Measurements from ENCODE around the gene TEAD1. TPM values are rescaled to one million over a fixed set of nuclear protein-coding genes. Genes with fewer than 3 reads are reported as not detected.
A peak's percentile ranks its signal among the peaks of the same experiment; 100 is the strongest.

TEAD1 gene
- total and polyA plus RNA-seq, 9 of the 15 experiments (the other 6 are each of a cell fraction or from before 2014, with no cell fraction given), result 1.7 to 17.7 (median 10.8) TPM

DNA sequence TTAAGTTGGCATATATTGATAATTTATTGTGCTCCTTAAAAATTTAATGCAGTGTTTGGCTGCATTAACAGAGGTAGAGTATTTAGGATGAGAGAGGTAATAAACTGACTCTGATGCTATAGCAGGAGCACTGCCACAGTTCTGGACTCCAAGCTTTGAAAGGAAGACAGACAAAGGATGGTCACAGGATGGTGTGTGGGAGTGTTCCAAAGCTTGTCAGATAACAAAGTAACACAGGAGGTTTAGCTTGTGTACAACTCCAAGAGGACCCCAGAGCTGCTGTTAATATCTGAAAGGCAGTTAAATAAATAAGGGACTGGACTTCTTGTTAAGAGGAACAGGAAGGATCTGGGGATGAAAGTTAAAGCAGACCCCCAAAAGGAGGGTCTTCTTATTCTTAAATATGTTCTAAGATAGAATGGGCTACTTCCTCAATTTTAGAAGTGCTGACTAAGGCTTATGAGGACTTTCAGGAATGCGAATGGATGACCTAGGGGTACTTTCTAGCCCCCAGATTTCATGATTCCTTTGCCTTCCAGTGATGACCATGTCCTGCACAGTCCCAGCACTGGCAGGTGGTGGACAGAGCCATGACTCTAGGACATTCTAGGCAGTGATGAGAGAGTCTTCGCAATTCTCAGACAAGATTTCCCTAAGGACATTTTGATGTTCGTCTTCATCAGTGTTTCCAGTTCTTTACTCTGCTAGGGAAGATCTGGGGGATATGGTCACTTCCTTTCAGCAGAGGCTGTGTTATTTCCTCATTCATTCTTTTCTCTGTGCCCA lies 185.8 kb downstream of the TEAD1 start (continued):
- TF ChIP-seq, protein P1, sequence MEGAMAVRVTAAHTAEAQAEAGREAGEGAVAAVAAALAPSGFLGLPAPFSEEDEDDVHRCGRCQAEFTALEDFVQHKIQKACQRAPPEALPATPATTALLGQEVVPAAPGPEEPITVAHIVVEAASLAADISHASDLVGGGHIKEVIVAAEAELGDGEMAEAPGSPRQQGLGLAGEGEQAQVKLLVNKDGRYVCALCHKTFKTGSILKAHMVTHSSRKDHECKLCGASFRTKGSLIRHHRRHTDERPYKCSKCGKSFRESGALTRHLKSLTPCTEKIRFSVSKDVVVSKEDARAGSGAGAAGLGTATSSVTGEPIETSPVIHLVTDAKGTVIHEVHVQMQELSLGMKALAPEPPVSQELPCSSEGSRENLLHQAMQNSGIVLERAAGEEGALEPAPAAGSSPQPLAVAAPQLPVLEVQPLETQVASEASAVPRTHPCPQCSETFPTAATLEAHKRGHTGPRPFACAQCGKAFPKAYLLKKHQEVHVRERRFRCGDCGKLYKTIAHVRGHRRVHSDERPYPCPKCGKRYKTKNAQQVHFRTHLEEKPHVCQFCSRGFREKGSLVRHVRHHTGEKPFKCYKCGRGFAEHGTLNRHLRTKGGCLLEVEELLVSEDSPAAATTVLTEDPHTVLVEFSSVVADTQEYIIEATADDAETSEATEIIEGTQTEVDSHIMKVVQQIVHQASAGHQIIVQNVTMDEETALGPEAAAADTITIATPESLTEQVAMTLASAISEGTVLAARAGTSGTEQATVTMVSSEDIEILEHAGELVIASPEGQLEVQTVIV (CRISPR knock-in tag; IDR thresholded peaks at IDR 0.05; ENCODE audit: borderline replicate concordance), result no peak
- TF ChIP-seq MAZ (CRISPR knock-in tag; conservative IDR thresholded peaks at IDR 0.05 in 1 of 2, IDR thresholded peaks at IDR 0.05 in 1 of 2), result no peak
- TF ChIP-seq, protein P2, sequence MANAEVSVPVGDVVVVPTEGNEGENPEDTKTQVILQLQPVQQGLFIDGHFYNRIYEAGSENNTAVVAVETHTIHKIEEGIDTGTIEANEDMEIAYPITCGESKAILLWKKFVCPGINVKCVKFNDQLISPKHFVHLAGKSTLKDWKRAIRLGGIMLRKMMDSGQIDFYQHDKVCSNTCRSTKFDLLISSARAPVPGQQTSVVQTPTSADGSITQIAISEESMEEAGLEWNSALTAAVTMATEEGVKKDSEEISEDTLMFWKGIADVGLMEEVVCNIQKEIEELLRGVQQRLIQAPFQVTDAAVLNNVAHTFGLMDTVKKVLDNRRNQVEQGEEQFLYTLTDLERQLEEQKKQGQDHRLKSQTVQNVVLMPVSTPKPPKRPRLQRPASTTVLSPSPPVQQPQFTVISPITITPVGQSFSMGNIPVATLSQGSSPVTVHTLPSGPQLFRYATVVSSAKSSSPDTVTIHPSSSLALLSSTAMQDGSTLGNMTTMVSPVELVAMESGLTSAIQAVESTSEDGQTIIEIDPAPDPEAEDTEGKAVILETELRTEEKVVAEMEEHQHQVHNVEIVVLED (CRISPR knock-in tag; IDR thresholded peaks at IDR 0.05), result no peak
- TF ChIP-seq TOE1 (IDR thresholded peaks at IDR 0.05; ENCODE audit: borderline replicate concordance), result no peak
- TF ChIP-seq TOE1 (CRISPR knock-in tag; IDR thresholded peaks at IDR 0.05; ENCODE audit: borderline replicate concordance, low read depth), result no peak
- no peak for TF ChIP-seq ZNF24 (IDR thresholded peaks at IDR 0.05)
- TF ChIP-seq, protein P3, sequence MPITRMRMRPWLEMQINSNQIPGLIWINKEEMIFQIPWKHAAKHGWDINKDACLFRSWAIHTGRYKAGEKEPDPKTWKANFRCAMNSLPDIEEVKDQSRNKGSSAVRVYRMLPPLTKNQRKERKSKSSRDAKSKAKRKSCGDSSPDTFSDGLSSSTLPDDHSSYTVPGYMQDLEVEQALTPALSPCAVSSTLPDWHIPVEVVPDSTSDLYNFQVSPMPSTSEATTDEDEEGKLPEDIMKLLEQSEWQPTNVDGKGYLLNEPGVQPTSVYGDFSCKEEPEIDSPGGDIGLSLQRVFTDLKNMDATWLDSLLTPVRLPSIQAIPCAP (CRISPR knock-in tag; IDR thresholded peaks at IDR 0.05; ENCODE audit: borderline replicate concordance), result no peak
- TF ChIP-seq GTF2E2 (tag; IDR thresholded peaks at IDR 0.05), result no peak
- no peak for TF ChIP-seq ARNT (IDR thresholded peaks at IDR 0.05)
- TF ChIP-seq, protein P4, sequence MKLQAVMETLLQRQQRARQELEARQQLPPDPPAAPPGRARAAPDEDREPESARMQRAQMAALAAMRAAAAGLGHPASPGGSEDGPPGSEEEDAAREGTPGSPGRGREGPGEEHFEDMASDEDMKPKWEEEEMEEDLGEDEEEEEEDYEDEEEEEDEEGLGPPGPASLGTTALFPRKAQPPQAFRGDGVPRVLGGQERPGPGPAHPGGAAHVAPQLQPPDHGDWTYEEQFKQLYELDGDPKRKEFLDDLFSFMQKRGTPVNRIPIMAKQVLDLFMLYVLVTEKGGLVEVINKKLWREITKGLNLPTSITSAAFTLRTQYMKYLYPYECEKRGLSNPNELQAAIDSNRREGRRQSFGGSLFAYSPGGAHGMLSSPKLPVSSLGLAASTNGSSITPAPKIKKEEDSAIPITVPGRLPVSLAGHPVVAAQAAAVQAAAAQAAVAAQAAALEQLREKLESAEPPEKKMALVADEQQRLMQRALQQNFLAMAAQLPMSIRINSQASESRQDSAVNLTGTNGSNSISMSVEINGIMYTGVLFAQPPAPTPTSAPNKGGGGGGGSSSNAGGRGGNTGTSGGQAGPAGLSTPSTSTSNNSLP (IDR thresholded peaks at IDR 0.05; ENCODE audit: borderline replicate concordance, low read depth, low read length), result 0 out of 2 replicates have a peak, but pooled peaks have one; percentile 20
- no peak for TF ChIP-seq ILF3 (IDR thresholded peaks at IDR 0.05; ENCODE audit: borderline replicate concordance)
- no peak for TF ChIP-seq ZNF212 (CRISPR knock-in tag; IDR thresholded peaks at IDR 0.05)
- no peak for TF ChIP-seq TCF7L2 (IDR thresholded peaks at IDR 0.05; ENCODE audit: low read depth, low read length)
- TF ChIP-seq BMI1 (IDR thresholded peaks at IDR 0.05; ENCODE audit: low read length), result no peak
- no peak for TF ChIP-seq NR4A1 (CRISPR knock-in tag; IDR thresholded peaks at IDR 0.05)
- no peak for TF ChIP-seq NR4A1 (tag; IDR thresholded peaks at IDR 0.05)
- TF ChIP-seq PML (IDR thresholded peaks at IDR 0.05; ENCODE audit: low read length), result no peak
- TF ChIP-seq PHB2 (IDR thresholded peaks at IDR 0.05; ENCODE audit: low read depth), result no peak
- TF ChIP-seq ESRRB (CRISPR knock-in tag; IDR thresholded peaks at IDR 0.05; ENCODE audit: borderline replicate concordance), result no peak
- no peak for TF ChIP-seq ZNF586 (CRISPR knock-in tag; conservative IDR thresholded peaks at IDR 0.05)
- no peak for TF ChIP-seq PURB (CRISPR knock-in tag; IDR thresholded peaks at IDR 0.05; ENCODE audit: low read depth)
- TF ChIP-seq RCOR1 (IDR thresholded peaks at IDR 0.05; ENCODE audit: borderline replicate concordance in 1 of 2, low read depth in 2 of 2, low read length in 2 of 2), result peak in 1 of 2 experiments; percentile 91; a peak in 2 of 4 replicates
- TF ChIP-seq ZBED1 (IDR thresholded peaks at IDR 0.05), result no peak
